ENCODE measurements around the gene RAB4A. TPM values are rescaled to one million over a fixed set of nuclear protein-coding genes. Genes with fewer than 3 reads are reported as not detected.
A peak's percentile ranks its signal among the peaks of the same experiment; 100 is the strongest.
"Not testable (repeated sequence)": the region's sequence is repeated elsewhere in the genome, so short reads cannot be mapped to it uniquely, and the experiment has no call there.

RAB4A gene
- total RNA-seq, 4 donors from 2014 or later = 31.5 to 49.2 (median 39.9) TPM

GRCh38 chr1:229325401-229325800 lies 54.5 kb downstream of the RAB4A start:
- H3K4me1 ChIP-seq = no peaks in the 10 kb centered on the region
- no peaks in the 10 kb centered on the region for H3K27me3 ChIP-seq
- no peaks in the 10 kb centered on the region for H3K9me3 ChIP-seq
- H3K36me3 ChIP-seq = no peaks in the 10 kb centered on the region
- no peak for DNase-seq
- intact Hi-C loops (cut with DNase I; ENCODE audit: low total_unique reads) = no loop called here
- H3K4me3 ChIP-seq = peak overlapping the region in 1 of 2 donors; percentile 5
- peak overlapping the region; percentile 39 to 67 for H3K27ac ChIP-seq
- no peak for TF ChIP-seq CTCF (IDR thresholded peaks at IDR 0.05)

- Histone ChIP-seq H3K27me3 (no peaks in the 10 kb centered on the region), H3K36me3 (no peaks in the 10 kb centered on the region), H3K4me1 (no peaks in the 10 kb centered on the region), H3K4me3 (peak overlapping the region in 1 of 2 donors; percentile 5), H3K9me3 (no peaks in the 10 kb centered on the region), H3K27ac (peak overlapping the region; percentile 39 to 67)
- TF ChIP-seq POLR2A (IDR thresholded peaks at IDR 0.05) (no peak), CTCF (IDR thresholded peaks at IDR 0.05) (no peak)
- intact Hi-C loops (cut with DNase I; ENCODE audit: low total_unique reads) = no loop called here
- DNase-seq = no peak
Measured at GRCh38 chr1:229325853-229326487, 55.1 kb downstream of the RAB4A start.

- intact Hi-C loops (cut with DNase I; ENCODE audit: low total_unique reads) = no loop called here
- Histone ChIP-seq H3K4me3 (no peak overlapping the region), H3K4me1 (no peaks in the 10 kb centered on the region), H3K36me3 (no peaks in the 10 kb centered on the region), H3K9me3 (no peaks in the 10 kb centered on the region), H3K27ac (peak overlapping the region in 1 of 2 donors; percentile 67), H3K27me3 (no peaks in the 10 kb centered on the region)
- no peak for TF ChIP-seq POLR2A (IDR thresholded peaks at IDR 0.05)
- no peak for TF ChIP-seq CTCF (IDR thresholded peaks at IDR 0.05)
- DNase-seq = no peak
Measured at GRCh38 chr1:229326601-229327000, 55.7 kb downstream of the RAB4A start.

GRCh38 chr1:229327765-229328164 lies 56.9 kb downstream of the RAB4A start:
- H3K27ac ChIP-seq; H3K36me3 ChIP-seq; H3K4me3 ChIP-seq; H3K27me3 ChIP-seq; DNase-seq; intact Hi-C loops (cut with DNase I; ENCODE audit: low total_unique reads); H3K9me3 ChIP-seq; H3K4me1 ChIP-seq: not testable (repeated sequence)

- Histone ChIP-seq H3K9me3 (no peaks in the 10 kb centered on the region), H3K36me3 (no peaks in the 10 kb centered on the region), H3K4me3 (no peak overlapping the region), H3K4me1 (no peaks in the 10 kb centered on the region), H3K27ac (no peak overlapping the region), H3K27me3 (no peaks in the 10 kb centered on the region)
- no peak for DNase-seq
- TF ChIP-seq CTCF (IDR thresholded peaks at IDR 0.05) = no peak
- no peak for TF ChIP-seq POLR2A (IDR thresholded peaks at IDR 0.05)
- intact Hi-C loops (cut with DNase I; ENCODE audit: low total_unique reads) = no loop called here
Measured at GRCh38 chr1:229328598-229329362, 57.9 kb downstream of the RAB4A start.

Data from uterus (tissue), 4 donors.